RWPE2 (cell line): ENCODE data around the gene STX11.

ENCODE experiments used
- ATAC-seq: fragments of 200-7000 bp; cut with Tn5 transposase; 3 replicates; pipeline ENCODE4 v1.9.1; 2021; ENCODE audit warnings: low read depth
- DNase-seq: peaks from one replicate; pipeline ENCODE4 v3.0.0-alpha.2; 2020; ENCODE audit warnings: low spot score
- H3K27ac ChIP-seq: fragments of 450-650 bp; 2 replicates; pipeline ENCODE4 v1.5.1; 2017; ENCODE audit warnings: mild to moderate bottlenecking; ENCODE audit not compliant: poor library complexity, severe bottlenecking
- H3K27me3 ChIP-seq: fragments of 250-450 bp; sonication (Bioruptor Pico); 2 replicates; pipeline ENCODE4 v1.5.1; 2021; ENCODE audit warnings: mild to moderate bottlenecking, moderate library complexity; ENCODE audit not compliant: insufficient read depth, poor library complexity, severe bottlenecking
- H3K36me3 ChIP-seq: fragments of 250-450 bp; sonication (Bioruptor Pico); 2 replicates; pipeline ENCODE4 v1.5.1; 2020; ENCODE audit warnings: low read depth, mild to moderate bottlenecking, moderate library complexity
- H3K4me1 ChIP-seq: fragments of 250-450 bp; sonication (Bioruptor Pico); 2 replicates; pipeline ENCODE4 v1.5.1; 2021; ENCODE audit warnings: mild to moderate bottlenecking, moderate library complexity; ENCODE audit not compliant: insufficient read depth, poor library complexity, severe bottlenecking
- H3K4me3 ChIP-seq: fragments of 250-450 bp; sonication (Bioruptor Pico); 2 replicates; pipeline ENCODE4 v1.5.1; 2021; ENCODE audit warnings: mild to moderate bottlenecking, moderate library complexity; ENCODE audit not compliant: severe bottlenecking
- H3K9me3 ChIP-seq: fragments of 250-450 bp; sonication (Bioruptor Pico); 2 replicates; pipeline ENCODE4 v1.5.1; 2021; ENCODE audit warnings: mild to moderate bottlenecking, moderate library complexity; ENCODE audit not compliant: severe bottlenecking
- TF ChIP-seq, protein P1 (sequence below): fragments of 450-650 bp; IDR thresholded peaks from one replicate; pipeline ENCODE4 v1.5.1; 2017; ENCODE audit warnings: mild to moderate bottlenecking, moderate library complexity; ENCODE audit not compliant: poor library complexity, severe bottlenecking

The STX11 gene

DNA sequence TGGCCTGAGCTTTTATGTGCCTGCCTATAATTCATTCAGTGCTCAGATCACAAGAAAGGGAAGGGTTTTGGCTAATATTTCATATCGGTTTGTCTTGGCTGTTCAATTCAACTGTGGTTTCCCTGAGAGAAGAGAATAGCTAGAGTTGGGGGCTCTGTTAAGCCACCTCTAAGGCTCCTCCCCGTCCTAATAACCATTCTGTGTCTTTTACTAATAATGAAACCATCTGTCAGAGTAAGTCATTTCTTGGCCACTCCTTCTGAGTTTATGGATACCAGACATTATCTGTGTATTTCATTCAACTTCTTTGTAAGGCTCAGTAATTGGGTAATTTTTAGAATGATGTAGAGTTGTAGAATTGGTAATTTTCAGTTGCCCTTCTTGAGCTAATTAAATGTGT is 5.2 kb downstream of the STX11 start:
- no peak for ATAC-seq

DNA sequence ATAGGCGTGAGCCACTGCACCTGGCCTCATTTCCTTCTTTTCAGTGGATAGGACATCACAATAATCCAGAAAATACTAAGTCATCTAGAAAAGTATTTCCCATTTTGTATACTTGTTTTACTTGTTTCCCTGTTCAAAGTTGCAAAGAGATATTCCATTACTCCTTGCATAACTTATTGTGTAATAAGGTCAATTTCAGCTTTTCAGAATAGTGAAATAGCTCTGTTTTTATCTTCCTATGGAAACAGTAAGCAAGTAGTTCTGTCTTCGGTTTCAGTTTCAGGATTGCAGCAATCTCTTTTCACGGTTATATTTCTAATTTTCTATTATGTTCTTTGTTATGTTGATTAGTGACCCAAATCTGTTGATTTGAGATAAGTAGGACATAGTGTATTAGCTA is 6.0 kb downstream of the STX11 start:
- DNase-seq, result no peak
- H3K36me3 ChIP-seq, result no peaks in the 10 kb centered on the region
- peaks cover 7% of the 10 kb centered on the region for H3K4me1 ChIP-seq
- no peak overlapping the region for H3K27ac ChIP-seq
- TF ChIP-seq, protein P1, sequence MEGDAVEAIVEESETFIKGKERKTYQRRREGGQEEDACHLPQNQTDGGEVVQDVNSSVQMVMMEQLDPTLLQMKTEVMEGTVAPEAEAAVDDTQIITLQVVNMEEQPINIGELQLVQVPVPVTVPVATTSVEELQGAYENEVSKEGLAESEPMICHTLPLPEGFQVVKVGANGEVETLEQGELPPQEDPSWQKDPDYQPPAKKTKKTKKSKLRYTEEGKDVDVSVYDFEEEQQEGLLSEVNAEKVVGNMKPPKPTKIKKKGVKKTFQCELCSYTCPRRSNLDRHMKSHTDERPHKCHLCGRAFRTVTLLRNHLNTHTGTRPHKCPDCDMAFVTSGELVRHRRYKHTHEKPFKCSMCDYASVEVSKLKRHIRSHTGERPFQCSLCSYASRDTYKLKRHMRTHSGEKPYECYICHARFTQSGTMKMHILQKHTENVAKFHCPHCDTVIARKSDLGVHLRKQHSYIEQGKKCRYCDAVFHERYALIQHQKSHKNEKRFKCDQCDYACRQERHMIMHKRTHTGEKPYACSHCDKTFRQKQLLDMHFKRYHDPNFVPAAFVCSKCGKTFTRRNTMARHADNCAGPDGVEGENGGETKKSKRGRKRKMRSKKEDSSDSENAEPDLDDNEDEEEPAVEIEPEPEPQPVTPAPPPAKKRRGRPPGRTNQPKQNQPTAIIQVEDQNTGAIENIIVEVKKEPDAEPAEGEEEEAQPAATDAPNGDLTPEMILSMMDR, result no peak
- no peaks in the 10 kb centered on the region for H3K27me3 ChIP-seq
- no peaks in the 10 kb centered on the region for H3K9me3 ChIP-seq
- no peak overlapping the region for H3K4me3 ChIP-seq
- no peak for ATAC-seq

More for the DNA sequence above, 5.2 kb downstream of the STX11 start:
- Histone ChIP-seq H3K9me3 (no peaks in the 10 kb centered on the region), H3K36me3 (no peaks in the 10 kb centered on the region), H3K4me3 (no peak overlapping the region), H3K27me3 (no peaks in the 10 kb centered on the region), H3K27ac (no peak overlapping the region), H3K4me1 (peaks cover 7% of the 10 kb centered on the region)
- no peak for DNase-seq
- TF ChIP-seq, protein P1, result no peak

DNA sequence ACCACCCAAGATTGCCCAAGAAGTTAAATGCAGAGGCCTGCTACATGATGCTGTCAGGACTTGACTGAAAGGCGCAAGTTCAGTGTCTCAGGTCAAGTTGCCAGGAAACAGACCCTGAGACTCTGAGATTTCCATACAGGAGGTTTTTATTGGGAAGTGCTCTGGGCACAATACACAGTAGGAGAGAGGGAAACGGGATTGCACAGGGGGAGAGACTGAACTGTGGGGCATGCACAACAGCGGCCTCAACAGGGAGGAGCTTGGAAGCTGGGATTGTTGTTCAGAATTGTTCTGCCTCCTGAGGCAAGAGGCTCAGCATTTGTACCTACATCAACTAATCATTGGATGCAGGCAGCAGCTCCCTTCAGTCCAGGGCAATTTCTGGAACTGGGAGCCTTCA is 6.7 kb downstream of the STX11 start:
- H3K27me3 ChIP-seq, result no peaks in the 10 kb centered on the region
- no peak overlapping the region for H3K4me3 ChIP-seq
- H3K27ac ChIP-seq, result no peak overlapping the region
- no peaks in the 10 kb centered on the region for H3K36me3 ChIP-seq
- H3K4me1 ChIP-seq, result peaks cover 7% of the 10 kb centered on the region
- ATAC-seq, result no peak
- TF ChIP-seq, protein P1, result no peak
- H3K9me3 ChIP-seq, result no peaks in the 10 kb centered on the region
- DNase-seq, result no peak

DNA sequence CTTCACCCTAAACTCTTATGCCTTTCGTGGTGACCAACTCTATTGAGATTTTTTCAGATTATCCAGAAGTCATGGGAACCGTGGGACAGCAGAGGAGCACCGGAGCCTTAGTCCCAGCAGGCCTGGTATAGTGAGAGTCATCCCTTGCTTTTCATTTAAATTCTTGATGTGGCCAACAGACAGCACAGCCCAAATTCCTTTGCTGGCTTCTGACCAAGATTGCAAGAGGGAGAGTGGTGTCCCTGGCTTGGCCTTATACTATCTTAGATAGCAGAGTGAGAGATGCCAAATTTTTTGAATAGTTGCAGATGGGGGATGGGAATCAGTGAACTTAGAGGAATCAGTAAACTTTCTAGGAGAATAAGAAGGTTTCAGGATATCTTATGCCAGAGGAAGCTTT is 7.8 kb downstream of the STX11 start:
- TF ChIP-seq, protein P1, result no peak
- H3K36me3 ChIP-seq, result no peaks in the 10 kb centered on the region
- H3K27ac ChIP-seq, result peak overlapping the region; percentile 5
- no peaks in the 10 kb centered on the region for H3K27me3 ChIP-seq
- no peak for DNase-seq
- H3K4me1 ChIP-seq, result peaks cover 7% of the 10 kb centered on the region
- no peaks in the 10 kb centered on the region for H3K9me3 ChIP-seq
- ATAC-seq, result peak; percentile 95
- H3K4me3 ChIP-seq, result no peak overlapping the region

DNA sequence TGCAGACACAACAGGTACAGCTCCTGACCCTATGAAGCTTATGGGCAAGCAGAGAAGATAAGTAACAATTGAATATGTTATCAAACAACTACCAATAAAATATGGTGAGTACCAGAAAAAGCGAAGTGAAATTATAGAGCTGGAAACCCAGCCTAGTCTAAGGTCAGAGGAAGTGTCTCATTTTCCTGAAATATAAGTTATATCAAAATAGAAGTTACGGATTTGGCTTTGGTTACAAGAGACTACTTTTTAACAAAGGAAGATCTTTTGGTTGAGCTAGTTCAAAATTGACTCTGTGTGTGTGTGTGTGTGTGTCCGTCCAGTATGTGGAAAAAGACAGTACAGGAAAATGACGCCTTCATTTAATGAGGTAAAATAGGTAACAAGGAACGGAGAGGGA is 8.9 kb downstream of the STX11 start:
- H3K4me1 ChIP-seq, result peaks cover 7% of the 10 kb centered on the region
- H3K36me3 ChIP-seq, result no peaks in the 10 kb centered on the region
- H3K9me3 ChIP-seq, result no peaks in the 10 kb centered on the region
- TF ChIP-seq, protein P1, result no peak
- H3K27me3 ChIP-seq, result no peaks in the 10 kb centered on the region
- no peak for ATAC-seq
- no peak overlapping the region for H3K4me3 ChIP-seq
- H3K27ac ChIP-seq, result peak overlapping the region; percentile 5
- no peak for DNase-seq
